H4 (cell line): ENCODE results near the gene TUBGCP4. TPM values are rescaled to one million over a fixed set of nuclear protein-coding genes. Genes with fewer than 3 reads are reported as not detected.

ENCODE experiments used
- DNase-seq: peaks from one replicate; pipeline ENCODE4 v3.0.0-alpha.2; 2015; ENCODE audit warnings: low spot score
- total RNA-seq: library from RNA; depleted of rRNA; stranded (reverse); fragments of >200 nt; shearing (Covaris generic); gene quantifications from 2 replicates; pipeline ENCODE4 v1.2.3, GENCODE V29; 2014

TUBGCP4 gene
- total RNA-seq, 1 experiment from 2014 or later = 19.0 TPM

- DNase-seq = no peak
These were observed 33.2 kb downstream of the TUBGCP4 start for GRCh38 chr15:43404130-43404529.

GRCh38 chr15:43406189-43406588, 35.3 kb downstream of the TUBGCP4 start:
- DNase-seq = no peak

- DNase-seq = no peak
These were observed 35.9 kb downstream of the TUBGCP4 start for GRCh38 chr15:43406808-43407207.

GRCh38 chr15:43408789-43409188, 37.9 kb downstream of the TUBGCP4 start:
- DNase-seq = no peak

- DNase-seq = no peak
These were observed 39.8 kb downstream of the TUBGCP4 start for GRCh38 chr15:43410572-43411214.

- DNase-seq = no peak
These were observed 41.2 kb downstream of the TUBGCP4 start for GRCh38 chr15:43412096-43412495.

- no peak for DNase-seq
These were observed 43.3 kb downstream of the TUBGCP4 start for GRCh38 chr15:43414196-43414595.

- DNase-seq = no peak
These were observed 49.5 kb downstream of the TUBGCP4 start for GRCh38 chr15:43420435-43420834.

- no peak for DNase-seq
These were observed 50.0 kb downstream of the TUBGCP4 start for GRCh38 chr15:43420876-43421275.

- no peak for DNase-seq
These were observed 52.9 kb downstream of the TUBGCP4 start for GRCh38 chr15:43423793-43424192.

- DNase-seq = no peak
These were observed 58.8 kb downstream of the TUBGCP4 start for GRCh38 chr15:43429687-43430086.

- no peak for DNase-seq
These were observed 62.3 kb downstream of the TUBGCP4 start for GRCh38 chr15:43433165-43433564.

- no peak for DNase-seq
These were observed 62.9 kb downstream of the TUBGCP4 start for GRCh38 chr15:43433661-43434303.

GRCh38 chr15:43434446-43434845, 63.5 kb downstream of the TUBGCP4 start:
- no peak for DNase-seq

GRCh38 chr15:43436395-43436794, 65.5 kb downstream of the TUBGCP4 start:
- DNase-seq = no peak

- no peak for DNase-seq
These were observed 68.4 kb downstream of the TUBGCP4 start for GRCh38 chr15:43439268-43439667.

GRCh38 chr15:43440721-43441281, 69.9 kb downstream of the TUBGCP4 start:
- DNase-seq = peak; percentile 98

- DNase-seq = peak; percentile 44
These were observed 70.4 kb downstream of the TUBGCP4 start for GRCh38 chr15:43441316-43441715.

- DNase-seq = no peak
These were observed 75.4 kb downstream of the TUBGCP4 start for GRCh38 chr15:43446344-43446743.

- no peak for DNase-seq
These were observed 79.1 kb downstream of the TUBGCP4 start for GRCh38 chr15:43449981-43450380.
